ENCODE data around the gene ANK2. TPM values are rescaled to one million over a fixed set of nuclear protein-coding genes. Genes with fewer than 3 reads are reported as not detected.
"Not testable (repeated sequence)": the region's sequence is repeated elsewhere in the genome, so short reads cannot be mapped to it uniquely, and the experiment has no call there.

Gene ANK2
- total RNA-seq, 3 donors from 2014 or later: 7.6 to 69.3 (median 21.0) TPM

DNA sequence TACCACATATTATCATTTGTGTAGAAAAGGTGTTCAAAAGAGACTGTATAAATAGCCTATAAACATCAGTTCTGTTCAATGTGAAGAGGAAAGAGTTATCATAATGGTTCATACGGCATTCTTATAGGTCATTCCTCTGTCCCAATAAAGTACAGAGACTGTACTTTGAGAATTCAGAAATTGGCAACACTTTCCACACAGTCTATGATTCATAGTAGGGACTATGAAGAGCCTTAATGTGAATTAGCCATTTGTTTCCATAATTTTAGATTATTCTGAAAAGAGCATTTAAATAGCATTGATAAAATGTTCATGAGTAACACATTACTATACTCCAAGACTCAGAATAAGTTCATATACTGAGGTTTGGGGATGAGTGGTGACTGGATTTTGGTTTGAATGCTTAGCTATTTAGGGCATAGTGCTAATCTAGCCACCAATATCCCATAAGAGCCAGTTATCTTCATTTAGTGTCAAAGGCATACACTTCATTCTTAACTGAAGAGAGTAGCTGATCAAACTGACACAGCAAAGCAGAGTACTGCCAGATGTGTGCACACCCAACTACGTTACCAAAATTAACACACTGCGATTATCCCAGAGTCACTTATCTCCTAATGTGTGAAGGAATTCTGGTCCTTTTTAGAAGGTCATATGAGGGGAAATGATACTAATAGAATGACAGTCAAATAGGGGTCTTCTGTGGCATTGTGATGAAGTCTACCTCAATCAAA, 10.2 kb downstream of the ANK2 start:
- no peak for TF ChIP-seq CTCF (IDR thresholded peaks at IDR 0.05)
- no peak overlapping the region for H3K4me3 ChIP-seq
- H3K9me3 ChIP-seq: no peaks in the 10 kb centered on the region
- H3K36me3 ChIP-seq (ENCODE audit: low read depth): no peaks in the 10 kb centered on the region
- DNase-seq (no peak), ATAC-seq (no peak)
- intact Hi-C loops (cut with DNase I, micrococcal nuclease): no loop called here
- no peaks in the 10 kb centered on the region for H3K4me1 ChIP-seq (ENCODE audit: low read depth)

GRCh38 chr4:113060853-113061252, 11.4 kb downstream of the ANK2 start:
- ATAC-seq (no peak), DNase-seq (no peak)
- intact Hi-C loops (cut with DNase I, micrococcal nuclease): no loop called here
- no peak overlapping the region for H3K4me3 ChIP-seq
- no peak for TF ChIP-seq CTCF (IDR thresholded peaks at IDR 0.05)
- H3K4me1 ChIP-seq (ENCODE audit: low read depth): no peaks in the 10 kb centered on the region
- H3K36me3 ChIP-seq (ENCODE audit: low read depth): no peaks in the 10 kb centered on the region
- H3K9me3 ChIP-seq: no peaks in the 10 kb centered on the region

- ATAC-seq (no peak), DNase-seq (no peak)
- H3K4me3 ChIP-seq: no peak overlapping the region
- H3K9me3 ChIP-seq: no peaks in the 10 kb centered on the region
- intact Hi-C loops (cut with DNase I, micrococcal nuclease): no loop called here
- no peak for TF ChIP-seq CTCF (IDR thresholded peaks at IDR 0.05)
- H3K4me1 ChIP-seq (ENCODE audit: low read depth): no peaks in the 10 kb centered on the region
- H3K36me3 ChIP-seq (ENCODE audit: low read depth): no peaks in the 10 kb centered on the region
Measured at GRCh38 chr4:113064244-113064643, 14.8 kb downstream of the ANK2 start.

GRCh38 chr4:113065629-113066028, 16.2 kb downstream of the ANK2 start:
- Histone ChIP-seq H3K36me3 (ENCODE audit: low read depth) (no peaks in the 10 kb centered on the region), H3K4me1 (ENCODE audit: low read depth) (no peaks in the 10 kb centered on the region), H3K9me3 (no peaks in the 10 kb centered on the region), H3K4me3 (no peak overlapping the region)
- no peak for TF ChIP-seq CTCF (IDR thresholded peaks at IDR 0.05)
- no peak for ATAC-seq
- intact Hi-C loops (cut with DNase I, micrococcal nuclease): no loop called here
- DNase-seq: no peak

GRCh38 chr4:113068771-113069170, 19.3 kb downstream of the ANK2 start:
- H3K9me3 ChIP-seq; H3K4me1 ChIP-seq (ENCODE audit: low read depth); H3K4me3 ChIP-seq; ATAC-seq; H3K36me3 ChIP-seq (ENCODE audit: low read depth); intact Hi-C loops (cut with DNase I, micrococcal nuclease); DNase-seq: not testable (repeated sequence)

GRCh38 chr4:113069212-113069892, 19.9 kb downstream of the ANK2 start:
- H3K4me1 ChIP-seq (ENCODE audit: low read depth): no peaks in the 10 kb centered on the region
- ATAC-seq: no peak
- no peak for TF ChIP-seq CTCF (IDR thresholded peaks at IDR 0.05)
- no peak overlapping the region for H3K4me3 ChIP-seq
- DNase-seq: no peak
- no peaks in the 10 kb centered on the region for H3K36me3 ChIP-seq (ENCODE audit: low read depth)
- intact Hi-C loops (cut with DNase I, micrococcal nuclease): no loop called here
- no peaks in the 10 kb centered on the region for H3K9me3 ChIP-seq

Data from mucosa of descending colon (tissue), 3 donors.